GM23338 (cell line): ENCODE results near the gene CELF2. TPM values are rescaled to one million over a fixed set of nuclear protein-coding genes. Genes with fewer than 3 reads are reported as not detected.

Experiments used
- ATAC-seq: fragments of 200-7000 bp; cut with Tn5 transposase; 3 replicates; pipeline ENCODE4 v1.9.1; 2020
- DNase-seq: peaks from one replicate; pipeline ENCODE4 v3.0.0-alpha.2; 2015; ENCODE audit warnings: low spot score
- H2AFZ ChIP-seq: fragments of 200-600 bp; sonication (generic); 2 replicates; pipeline ENCODE4 v1.8.0; 2016; ENCODE audit warnings: antibody characterized with exemption, mild to moderate bottlenecking, moderate library complexity
- H3F3A ChIP-seq: fragments of 200-600 bp; sonication (generic); replicated peaks from 2 replicates; pipeline ENCODE4 v1.8.0; 2017; ENCODE audit warnings: antibody characterized with exemption, mixed run types, low read depth
- H3K27ac ChIP-seq: fragments of 200-600 bp; sonication (generic); 2 replicates; pipeline ENCODE4 v1.6.1; 2016; ENCODE audit warnings: low read depth
- H3K27me3 ChIP-seq: fragments of 200-600 bp; sonication (generic); 2 replicates; pipeline ENCODE4 v1.8.0; 2016; ENCODE audit warnings: mild to moderate bottlenecking, mixed run types, moderate library complexity; ENCODE audit not compliant: insufficient read depth
- H3K36me3 ChIP-seq: fragments of 200-600 bp; sonication (generic); 2 replicates; pipeline ENCODE4 v1.8.0; 2016; ENCODE audit warnings: mild to moderate bottlenecking; ENCODE audit not compliant: insufficient read depth
- H3K4me1 ChIP-seq: fragments of 200-600 bp; sonication (generic); 2 replicates; pipeline ENCODE4 v1.8.0; 2016; ENCODE audit warnings: mild to moderate bottlenecking, moderate library complexity; ENCODE audit not compliant: insufficient read depth
- H3K4me2 ChIP-seq: fragments of 200-600 bp; sonication (generic); 2 replicates; pipeline ENCODE4 v1.7.1; 2017; ENCODE audit warnings: mixed run types
- H3K4me3 ChIP-seq: fragments of 200-600 bp; sonication (generic); 2 replicates; pipeline ENCODE4 v1.6.1; 2016; ENCODE audit warnings: mixed run types
- H3K79me2 ChIP-seq: fragments of 200-600 bp; sonication (generic); replicated peaks from 2 replicates; pipeline ENCODE4 v1.8.0; 2017; ENCODE audit warnings: mild to moderate bottlenecking; ENCODE audit not compliant: insufficient read depth
- H3K9me2 ChIP-seq: fragments of 200-600 bp; sonication (generic); 2 replicates; pipeline ENCODE4 v1.8.0; 2017; ENCODE audit not compliant: insufficient read depth
- H4K20me1 ChIP-seq: fragments of 200-600 bp; sonication (generic); replicated peaks from 2 replicates; pipeline ENCODE4 v1.8.0; 2017; ENCODE audit warnings: mild to moderate bottlenecking; ENCODE audit not compliant: insufficient read depth
- H3K27ac Mint-ChIP-seq: 2 replicates; pipeline ENCODE4 v1.8.0; 2020; ENCODE audit warnings: inconsistent platforms, mild to moderate bottlenecking, moderate library complexity, mixed read lengths
- H3K27me3 Mint-ChIP-seq: 3 replicates; pipeline ENCODE4 v1.8.0; 2022; ENCODE audit warnings: low read depth, mild to moderate bottlenecking, moderate library complexity, mixed read lengths, inconsistent platforms; ENCODE audit not compliant: insufficient read depth, poor library complexity
- H3K36me3 Mint-ChIP-seq: 3 replicates; pipeline ENCODE4 v1.8.0; 2021; ENCODE audit warnings: low read depth, mild to moderate bottlenecking, inconsistent platforms, moderate library complexity, mixed read lengths
- H3K4me1 Mint-ChIP-seq: 3 replicates; pipeline ENCODE4 v1.8.0; 2020; ENCODE audit warnings: mild to moderate bottlenecking, inconsistent platforms, mixed read lengths
- H3K4me3 Mint-ChIP-seq: 3 replicates; pipeline ENCODE4 v1.8.0; 2021; ENCODE audit warnings: moderate library complexity, mild to moderate bottlenecking, inconsistent platforms, mixed read lengths
- H3K9me3 Mint-ChIP-seq: 3 replicates; pipeline ENCODE4 v1.8.0; 2020; ENCODE audit warnings: moderate library complexity, mild to moderate bottlenecking, inconsistent platforms, mixed read lengths
- JUNB ChIP-seq: IDR thresholded peaks from one replicate; pipeline ENCODE4 v1.6.1; 2016; ENCODE audit warnings: antibody characterized with exemption; ENCODE audit not compliant: unreplicated experiment
- ZNF331 ChIP-seq: fragments of 250-450 bp; sonication (Bioruptor Pico); IDR thresholded peaks from 2 replicates; pipeline ENCODE4 v1.5.0; 2020; ENCODE audit warnings: low read depth, mild to moderate bottlenecking, moderate library complexity
- polyA plus RNA-seq: library from polyadenylated mRNA; unstranded; fragments of >200 nt; fragmentation: Nextera tagmentation; extraction: Ambion mirVana; gene quantifications from 2 replicates; pipeline ENCODE4 v1.2.1, GENCODE V29; 2016
- total RNA-seq: library from RNA; depleted of rRNA; stranded (reverse); fragments of >200 nt; shearing (Covaris generic); gene quantifications from 2 replicates; pipeline ENCODE4 v1.2.3, GENCODE V29; 2014
- TF ChIP-seq, protein P1 (sequence below): IDR thresholded peaks from 2 replicates; pipeline ENCODE4 v1.6.1; 2016; ENCODE audit warnings: antibody characterized with exemption

Gene CELF2
- total and polyA plus RNA-seq, 2 experiments from 2014 or later, result 18.1 to 22.5 TPM

DNA sequence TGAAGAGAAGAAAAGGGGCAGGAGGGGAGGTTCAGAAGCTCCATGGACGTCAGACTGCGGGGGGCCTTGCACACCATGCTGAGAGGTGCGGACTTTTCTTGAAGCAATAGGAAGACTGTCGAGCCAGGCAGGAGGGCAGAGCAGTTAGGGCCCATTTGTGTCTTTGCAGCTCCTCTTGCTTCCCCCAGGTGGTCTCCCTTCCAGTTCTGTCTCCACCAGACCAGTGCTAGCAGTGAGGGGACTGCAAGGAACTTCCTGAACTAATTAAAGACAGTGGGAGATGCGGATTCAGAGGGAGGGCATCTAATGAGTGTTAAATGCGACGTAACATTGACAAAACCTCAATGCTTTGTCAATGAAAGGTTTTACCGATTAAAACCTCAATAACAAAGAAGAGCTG, 368.4 kb downstream of the CELF2 start:
- peak overlapping the region; percentile 70; the same call in 1 of the 2 replicates for H2AFZ ChIP-seq
- no peaks in the 10 kb centered on the region for H3K27me3 ChIP-seq
- no peak overlapping the region for H3K4me3 Mint-ChIP-seq
- H3K27ac Mint-ChIP-seq, result no peak overlapping the region
- ATAC-seq (peak; percentile 26; the same call in 1 of the 3 replicates), DNase-seq (no peak)
- 0 out of 2 replicates have a peak, but pooled peaks cover 7% of the 10 kb centered on the region for H3K4me1 ChIP-seq
- H3K79me2 ChIP-seq, result no peaks in the 10 kb centered on the region
- H4K20me1 ChIP-seq, result no peaks in the 10 kb centered on the region
- peaks cover 4% of the 10 kb centered on the region for H3K27me3 Mint-ChIP-seq
- H3K36me3 Mint-ChIP-seq, result no peaks in the 10 kb centered on the region; the same call in 1 of the 3 replicates
- no peaks in the 10 kb centered on the region for H3K36me3 ChIP-seq
- no peak overlapping the region for H3K27ac ChIP-seq
- no peaks in the 10 kb centered on the region for H3F3A ChIP-seq
- no peak overlapping the region for H3K4me3 ChIP-seq
- peaks cover 6% of the 10 kb centered on the region; the same call in 2 of the 3 replicates for H3K4me1 Mint-ChIP-seq
- no peaks in the 10 kb centered on the region for H3K9me2 ChIP-seq
- peaks cover 8% of the 10 kb centered on the region; the same call in 2 of the 3 replicates for H3K9me3 Mint-ChIP-seq
- H3K4me2 ChIP-seq, result no peak overlapping the region
- TF ChIP-seq ZNF331 (CRISPR knock-in tag), result no peak
- TF ChIP-seq, protein P1, sequence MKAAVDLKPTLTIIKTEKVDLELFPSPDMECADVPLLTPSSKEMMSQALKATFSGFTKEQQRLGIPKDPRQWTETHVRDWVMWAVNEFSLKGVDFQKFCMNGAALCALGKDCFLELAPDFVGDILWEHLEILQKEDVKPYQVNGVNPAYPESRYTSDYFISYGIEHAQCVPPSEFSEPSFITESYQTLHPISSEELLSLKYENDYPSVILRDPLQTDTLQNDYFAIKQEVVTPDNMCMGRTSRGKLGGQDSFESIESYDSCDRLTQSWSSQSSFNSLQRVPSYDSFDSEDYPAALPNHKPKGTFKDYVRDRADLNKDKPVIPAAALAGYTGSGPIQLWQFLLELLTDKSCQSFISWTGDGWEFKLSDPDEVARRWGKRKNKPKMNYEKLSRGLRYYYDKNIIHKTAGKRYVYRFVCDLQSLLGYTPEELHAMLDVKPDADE, result no peak
- TF ChIP-seq JUNB, result no peak
